Right lobe of liver (tissue), 6 donors: ENCODE measurements around the gene AP1S3. TPM values are rescaled to one million over a fixed set of nuclear protein-coding genes. Genes with fewer than 3 reads are reported as not detected.

Experiments
- ATAC-seq, 4 donors: fragments of 200-7000 bp; cut with Tn5 transposase; one replicate each; pipeline ENCODE4 v1.9.1; 2020; ENCODE audit warnings: mild to moderate bottlenecking in 4 of 4, moderate library complexity in 4 of 4
- DNase-seq, 3 donors: peaks; one replicate each; pipeline ENCODE4 v3.0.0-alpha.2; 2020
- H3K27ac ChIP-seq, 3 donors: fragments of 200-600 bp; one replicate each; pipeline ENCODE4 v1.8.0; 2022
- H3K27me3 ChIP-seq, 2 donors: fragments of 200-600 bp; one replicate each; pipeline ENCODE4 v1.8.0; 2022
- H3K36me3 ChIP-seq, 4 donors: fragments of 200-600 bp; sonication (generic) in 1 of 4; one replicate each; pipeline versions ENCODE4 v1.5.1 to v1.8.0; 2017 to 2022; ENCODE audit warnings: control low read depth in 1 of 4
- H3K4me1 ChIP-seq, 4 donors: fragments of 200-600 bp; sonication (generic) in 1 of 4; one replicate each; pipeline versions ENCODE4 v1.5.1 to v1.8.0; 2017 to 2022; ENCODE audit warnings: control low read depth in 1 of 4
- H3K4me3 ChIP-seq, 3 donors: fragments of 200-600 bp; one replicate each; pipeline ENCODE4 v1.8.0; 2022
- H3K9me3 ChIP-seq, 4 donors: fragments of 200-600 bp; sonication (generic) in 1 of 4; one replicate each; pipeline versions ENCODE4 v1.5.1 to v1.8.0; 2017 to 2022; ENCODE audit warnings: control low read depth in 1 of 4
- CTCF ChIP-seq, 4 donors: fragments of 200-600 bp in 3 of 4; fragments of 450-650 bp in 1 of 4; IDR thresholded peaks; one replicate each; pipeline versions ENCODE4 v1.5.1 to v1.8.0; 2016 to 2022; ENCODE audit warnings: antibody characterized with exemption in 4 of 4, mild to moderate bottlenecking in 2 of 4
- POLR2A ChIP-seq: fragments of 450-650 bp; IDR thresholded peaks from one replicate; pipeline ENCODE4 v1.6.1; 2017; ENCODE audit warnings: antibody characterized with exemption, mild to moderate bottlenecking
- WGBS: methylation state at CpG from one replicate; pipeline ENCODE4 v1.1.6; 2018; ENCODE audit warnings: low coverage, low lambda C conversion rate; ENCODE audit not compliant: insufficient coverage; ENCODE audit errors: missing lambda C conversion rate; 5-methylcytosine and 5-hydroxymethylcytosine counted together
- intact Hi-C, 2 donors: fragments of 100-400 bp; cut with DNase I; formaldehyde crosslinking; loops; one replicate each; pipeline versions ENCODE4 v1.11.2 to v1.14.1; 2022
- total RNA-seq, 6 experiments: library from RNA; depleted of rRNA in 2 of 6; stranded (reverse); fragments of >200 nt in 2 of 6; fragmentation: NEBNext Ultra II Directional in 3 of 6; extraction: Animal tissue kit (Norgen Biotek cat#: 25700) in 3 of 6; gene quantifications; one replicate each; pipeline versions ENCODE4 v1.1.0 to v1.2.4, GENCODE V29; 2016 to 2023
- donor health status: DM: no; HTN: yes; CAD: no.
- donor health status: DM: no; HTN: no; CAD: no.
- donor health status: DM: no; HTN: no; CAD: no.
- donor health status: DM: no; HTN: yes; CAD: no.
- donor health status: DM: no; HTN: yes; CAD: no.

The AP1S3 gene
- total RNA-seq, 6 experiments from 2014 or later = 1.3 to 12.7 (median 3.2) TPM

DNA sequence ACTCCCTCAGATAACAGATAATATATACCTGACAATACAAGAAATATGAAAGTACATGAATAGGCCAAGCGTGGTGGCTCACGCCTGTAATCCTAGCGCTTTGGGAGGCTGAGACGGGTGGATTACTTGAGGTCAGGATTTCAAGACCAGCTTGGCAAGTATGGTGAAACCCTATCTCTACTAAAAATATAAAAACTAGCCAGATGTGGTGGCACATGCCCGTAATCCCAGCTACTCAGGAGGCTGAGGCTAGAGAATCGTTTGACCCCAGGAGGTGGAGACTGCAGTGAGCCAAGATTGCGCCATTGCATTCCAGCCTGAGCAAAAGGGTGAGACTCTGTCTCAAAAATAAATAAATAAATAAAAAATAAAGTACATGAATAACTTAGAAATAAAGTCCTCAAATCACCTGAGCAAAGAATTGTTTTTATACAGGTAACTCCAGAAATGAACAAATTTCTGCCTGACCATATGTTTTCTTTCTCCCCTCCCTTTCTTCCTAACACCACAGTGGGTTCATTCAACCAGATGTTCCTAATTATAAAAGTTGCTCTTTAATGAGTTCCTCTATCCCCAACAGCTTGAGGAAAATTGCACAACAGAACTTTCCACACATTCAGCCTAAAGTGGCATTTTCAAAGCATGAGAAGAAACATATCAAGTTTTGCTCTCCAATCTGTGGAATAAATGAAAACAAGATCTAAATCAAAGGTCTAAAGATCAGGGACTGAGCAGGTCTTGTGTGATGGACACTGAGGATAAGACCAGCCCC, 33.6 kb upstream of the AP1S3 start:
- no peak overlapping the region for H3K27ac ChIP-seq
- H3K9me3 ChIP-seq = no peaks in the 10 kb centered on the region
- no peak overlapping the region for H3K4me3 ChIP-seq
- H3K27me3 ChIP-seq = no peaks in the 10 kb centered on the region
- intact Hi-C loops = no loop called here
- no peaks in the 10 kb centered on the region for H3K4me1 ChIP-seq
- DNase-seq (no peak), ATAC-seq (no peak)
- no peak for TF ChIP-seq CTCF (IDR thresholded peaks at IDR 0.05)
- no peak for TF ChIP-seq POLR2A
- 86% methylated on average over 7 of the region's 7 CpGs for WGBS
- H3K36me3 ChIP-seq = peaks cover 0 to 3% (median 0%) of the 10 kb centered on the region in 4 donors

DNA sequence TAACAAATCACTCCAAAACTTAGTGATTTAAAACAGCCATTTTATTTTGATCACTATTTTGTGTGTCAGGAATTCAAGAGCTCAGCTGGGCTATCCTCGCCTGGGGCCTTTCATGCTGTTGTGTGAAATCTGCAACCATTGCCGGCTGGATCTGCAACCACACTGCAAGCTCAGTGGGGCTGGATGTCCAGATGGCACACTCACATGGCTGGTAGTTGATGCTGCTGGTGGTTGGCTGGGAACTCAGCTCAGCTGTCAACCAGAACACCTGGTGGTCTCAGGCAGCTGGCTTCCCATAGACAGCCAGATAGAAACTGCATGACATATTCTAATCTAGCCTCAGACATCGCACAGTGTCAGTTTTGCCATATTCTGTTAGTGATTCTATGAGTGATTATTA, 30.6 kb upstream of the AP1S3 start:
- DNase-seq (no peak), ATAC-seq (no peak)
- TF ChIP-seq CTCF (IDR thresholded peaks at IDR 0.05) = no peak
- no peak for TF ChIP-seq POLR2A
- no peaks in the 10 kb centered on the region for H3K9me3 ChIP-seq
- H3K36me3 ChIP-seq = no peaks in the 10 kb centered on the region
- H3K27me3 ChIP-seq = no peaks in the 10 kb centered on the region
- WGBS = 86% methylated on average over 1 of the region's 3 CpGs
- no peak overlapping the region for H3K4me3 ChIP-seq
- no peaks in the 10 kb centered on the region for H3K4me1 ChIP-seq
- intact Hi-C loops = no loop called here
- no peak overlapping the region for H3K27ac ChIP-seq

DNA sequence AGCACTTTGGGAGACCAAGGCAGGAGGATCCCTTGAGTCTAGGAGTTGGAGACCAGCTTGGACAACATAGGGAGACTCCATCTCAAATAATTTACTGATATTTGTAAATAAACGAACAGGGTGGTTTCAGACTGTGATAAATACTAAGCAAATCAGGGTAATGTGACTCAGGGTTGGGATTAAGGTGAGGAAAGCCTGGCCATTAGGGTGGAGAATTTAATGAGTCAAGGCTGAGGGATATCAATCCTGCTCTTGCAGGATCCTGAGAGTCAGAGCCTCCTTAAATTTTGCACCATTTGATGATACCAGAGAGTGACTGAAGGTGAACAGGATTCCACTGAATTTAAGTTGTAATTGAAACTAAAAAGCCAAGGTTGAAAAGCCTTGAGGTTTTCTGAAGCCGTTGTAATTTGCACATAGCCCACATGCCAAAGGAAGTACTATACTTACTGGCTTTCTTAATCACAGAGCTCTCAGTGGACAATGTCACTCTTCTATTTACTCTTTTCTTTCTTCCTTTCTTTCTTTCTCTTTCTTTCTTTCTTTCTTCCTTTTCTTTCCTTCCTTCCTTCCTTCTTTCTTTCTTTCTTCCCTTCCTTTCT, 28.6 kb upstream of the AP1S3 start:
- Histone ChIP-seq H3K27ac (no peak overlapping the region), H3K9me3 (no peaks in the 10 kb centered on the region)
- 83% methylated on average over 2 of the region's 2 CpGs for WGBS

DNA sequence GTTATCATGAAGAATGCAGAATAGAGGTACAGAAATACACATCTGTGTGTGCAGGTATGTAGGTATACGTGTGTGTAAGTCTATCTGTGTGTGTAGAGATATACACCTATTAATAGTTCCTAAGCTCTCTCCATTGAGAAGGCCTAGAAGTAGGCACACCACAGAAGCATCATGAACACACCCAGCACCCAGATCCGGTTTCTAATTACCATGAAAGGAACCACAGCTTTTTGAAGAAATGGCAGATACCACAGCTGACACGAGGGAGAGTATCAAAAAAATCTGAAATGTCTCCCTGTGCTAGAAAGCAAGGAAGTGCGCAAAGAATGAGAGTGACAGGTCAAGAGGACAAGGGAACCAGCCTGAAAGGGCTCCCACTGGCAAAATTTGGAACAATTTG, 27.7 kb upstream of the AP1S3 start:
- TF ChIP-seq POLR2A (no peak), CTCF (IDR thresholded peaks at IDR 0.05) (no peak)
- Histone ChIP-seq H3K36me3 (no peaks in the 10 kb centered on the region), H3K27ac (no peak overlapping the region), H3K4me1 (peaks cover 0 to 9% (median 2%) of the 10 kb centered on the region in 4 donors), H3K4me3 (no peak overlapping the region), H3K27me3 (no peaks in the 10 kb centered on the region), H3K9me3 (no peaks in the 10 kb centered on the region)
- intact Hi-C loops = no loop called here
- no peak for DNase-seq
- WGBS = 74% methylated on average over 3 of the region's 4 CpGs
- ATAC-seq = no peak

More for the DNA sequence above, 28.6 kb upstream of the AP1S3 start:
- ATAC-seq (no peak), DNase-seq (no peak)
- intact Hi-C loops = no loop called here
- Histone ChIP-seq H3K27me3 (no peaks in the 10 kb centered on the region), H3K4me1 (peaks cover 0 to 7% (median 2%) of the 10 kb centered on the region in 4 donors), H3K36me3 (no peaks in the 10 kb centered on the region), H3K4me3 (no peak overlapping the region)
- TF ChIP-seq CTCF (IDR thresholded peaks at IDR 0.05) = no peak
- TF ChIP-seq POLR2A = no peak
